PC-9 (cell line): ENCODE data around the gene SNX27.

Source experiments
- EZH2 ChIP-seq: fragments of 200-600 bp; sonication (generic); IDR thresholded peaks from 2 replicates; pipeline ENCODE4 v1.8.0; 2017; ENCODE audit warnings: antibody characterized with exemption, low read depth
- TF ChIP-seq, protein P1 (sequence below): fragments of 200-600 bp; sonication (generic); conservative IDR thresholded peaks from 2 replicates; pipeline ENCODE4 v1.6.1; 2017; ENCODE audit warnings: mixed run types, antibody characterized with exemption, mild to moderate bottlenecking, moderate library complexity

DNA sequence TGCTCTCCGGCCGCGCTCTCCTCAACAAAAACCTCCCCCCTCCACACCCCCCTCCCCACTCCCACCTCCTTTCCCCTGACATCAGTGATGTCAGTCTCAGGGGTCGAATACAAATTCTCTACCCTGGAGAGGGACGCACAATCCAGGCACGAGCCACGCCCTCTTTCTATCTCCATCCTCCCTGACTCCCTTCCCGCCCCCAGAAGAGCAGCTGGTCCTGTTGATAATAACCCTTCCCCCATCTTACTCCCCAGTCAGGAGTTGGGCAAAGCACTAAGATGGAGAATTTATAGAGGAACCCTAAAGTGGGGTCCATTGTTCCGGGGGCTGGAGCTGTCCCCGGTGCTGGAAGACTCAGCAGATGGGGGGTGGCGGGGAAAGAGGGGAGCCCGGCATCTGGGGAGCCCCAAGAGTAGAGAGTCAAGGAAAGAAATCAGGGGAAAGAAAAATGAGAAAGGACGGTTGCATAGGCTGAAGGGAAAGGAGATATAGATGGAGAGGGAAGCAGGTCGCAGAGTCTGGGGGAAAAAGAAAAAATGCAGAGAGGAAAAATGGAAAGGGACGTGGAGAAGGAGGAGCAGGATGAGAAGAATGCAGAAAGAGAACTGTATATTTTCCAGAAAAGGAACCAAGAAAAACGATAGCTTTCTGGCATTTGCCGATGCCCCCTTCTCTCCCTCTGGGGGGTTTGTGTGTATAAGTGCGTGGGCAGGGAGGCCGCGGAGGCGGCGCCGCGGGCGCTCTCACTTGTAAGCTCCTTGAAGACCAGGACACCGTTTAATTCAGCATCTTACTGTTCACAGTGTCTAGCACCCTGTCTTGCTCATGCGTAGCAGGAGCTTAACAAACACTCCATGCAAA, 105.2 kb downstream of the SNX27 start, which contains the start of gene CELF3:
- TF ChIP-seq, protein P1, sequence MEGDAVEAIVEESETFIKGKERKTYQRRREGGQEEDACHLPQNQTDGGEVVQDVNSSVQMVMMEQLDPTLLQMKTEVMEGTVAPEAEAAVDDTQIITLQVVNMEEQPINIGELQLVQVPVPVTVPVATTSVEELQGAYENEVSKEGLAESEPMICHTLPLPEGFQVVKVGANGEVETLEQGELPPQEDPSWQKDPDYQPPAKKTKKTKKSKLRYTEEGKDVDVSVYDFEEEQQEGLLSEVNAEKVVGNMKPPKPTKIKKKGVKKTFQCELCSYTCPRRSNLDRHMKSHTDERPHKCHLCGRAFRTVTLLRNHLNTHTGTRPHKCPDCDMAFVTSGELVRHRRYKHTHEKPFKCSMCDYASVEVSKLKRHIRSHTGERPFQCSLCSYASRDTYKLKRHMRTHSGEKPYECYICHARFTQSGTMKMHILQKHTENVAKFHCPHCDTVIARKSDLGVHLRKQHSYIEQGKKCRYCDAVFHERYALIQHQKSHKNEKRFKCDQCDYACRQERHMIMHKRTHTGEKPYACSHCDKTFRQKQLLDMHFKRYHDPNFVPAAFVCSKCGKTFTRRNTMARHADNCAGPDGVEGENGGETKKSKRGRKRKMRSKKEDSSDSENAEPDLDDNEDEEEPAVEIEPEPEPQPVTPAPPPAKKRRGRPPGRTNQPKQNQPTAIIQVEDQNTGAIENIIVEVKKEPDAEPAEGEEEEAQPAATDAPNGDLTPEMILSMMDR = no peak
- TF ChIP-seq EZH2 = no peak
